ENCODE results near the gene PRG2.

The PRG2 gene

DNA sequence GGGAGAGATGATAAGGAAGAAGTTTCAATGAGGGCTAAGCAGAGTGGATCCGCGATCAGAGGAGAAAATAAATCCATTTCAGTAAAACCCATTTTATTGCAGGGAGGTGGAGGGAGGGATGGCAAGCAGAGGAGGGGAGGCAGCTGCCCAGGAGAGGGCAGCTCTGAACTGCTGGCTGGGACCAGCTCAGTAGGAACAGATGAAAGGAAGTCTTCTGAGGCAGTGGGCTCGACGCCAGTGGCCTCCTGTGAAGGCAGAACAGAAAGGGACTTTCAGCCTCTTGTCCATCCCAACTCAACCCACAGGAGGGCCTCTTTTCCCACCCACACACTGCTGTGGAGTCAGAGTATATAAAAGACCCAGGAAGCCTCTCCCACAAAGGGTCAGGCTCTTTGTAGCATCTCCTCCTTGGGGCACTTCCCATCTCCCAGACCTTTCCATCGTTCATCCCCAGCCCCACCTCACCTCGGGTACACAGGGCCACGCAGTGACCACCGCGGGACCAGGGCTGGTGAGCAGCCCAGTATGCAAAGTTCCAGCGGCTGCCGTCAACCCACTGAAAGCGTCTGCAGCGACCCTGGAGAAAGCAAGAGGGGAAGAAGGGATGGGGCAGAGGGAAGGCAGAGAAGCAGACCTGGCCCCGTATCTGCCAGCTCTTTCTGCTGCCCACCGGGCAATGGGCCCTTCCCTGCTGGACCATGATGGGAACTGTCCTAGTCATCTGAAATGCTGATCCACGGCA is 3.0 kb downstream of the PRG2 start:
- Histone ChIP-seq H3K27me3 (no peaks in the 10 kb centered on the region), H3K4me2 (no peak overlapping the region), H3K4me3 (no peak overlapping the region), H3K27ac (no peak overlapping the region), H3K9me3 (no peaks in the 10 kb centered on the region), H3K36me3 (0 out of 2 replicates have a peak, but pooled peaks cover 5% of the 10 kb centered on the region), H3K9ac (no peak overlapping the region), H4K20me1 (no peaks in the 10 kb centered on the region), H3K4me1 (no peaks in the 10 kb centered on the region)
- no peak for TF ChIP-seq Cebpa-rat (IDR thresholded peaks at IDR 0.05)

DNA sequence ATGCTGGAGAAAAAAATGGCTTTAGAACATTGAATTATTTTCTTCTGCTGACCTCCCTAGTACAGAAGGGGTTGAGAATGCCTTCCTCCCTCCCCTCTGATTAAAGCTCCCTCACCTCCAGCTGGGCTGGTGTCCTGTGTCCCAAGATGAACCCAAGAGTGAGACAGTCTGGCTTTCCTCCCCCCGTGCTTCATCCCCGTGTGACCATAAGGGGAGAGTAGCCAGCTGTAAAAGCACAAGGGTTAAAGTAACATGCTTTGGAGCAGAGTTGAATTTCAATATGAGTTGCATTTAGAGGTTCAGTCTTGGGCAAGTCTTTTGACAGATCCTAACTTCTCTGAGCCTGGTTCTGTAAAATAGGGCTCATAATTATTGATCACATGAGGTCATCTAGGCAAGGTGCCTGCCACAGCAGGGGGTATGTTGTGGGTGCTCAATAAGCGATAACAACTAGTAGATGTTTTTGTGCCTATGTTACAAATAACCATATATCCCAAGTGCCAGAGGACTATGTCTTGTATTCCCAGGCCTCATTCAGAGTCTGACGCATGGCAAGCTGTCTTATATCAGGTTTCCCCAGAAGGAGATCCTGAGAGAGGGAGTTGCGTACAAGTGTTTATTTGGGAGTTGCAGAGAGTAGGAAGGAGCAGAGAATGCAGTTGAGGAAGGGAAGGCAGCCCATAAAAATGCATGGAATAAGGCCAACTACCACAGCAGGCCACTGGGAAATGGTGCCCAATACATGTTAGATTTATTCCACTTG is 4.1 kb downstream of the PRG2 start:
- Histone ChIP-seq H3K36me3 (no peaks in the 10 kb centered on the region), H3K9ac (no peak overlapping the region), H3K4me1 (no peaks in the 10 kb centered on the region), H3K27ac (no peak overlapping the region), H3K27me3 (no peaks in the 10 kb centered on the region), H3K4me3 (no peak overlapping the region), H3K9me3 (no peaks in the 10 kb centered on the region), H4K20me1 (no peaks in the 10 kb centered on the region), H3K4me2 (no peak overlapping the region)
- no peak for TF ChIP-seq Cebpa-rat (IDR thresholded peaks at IDR 0.05)

DNA sequence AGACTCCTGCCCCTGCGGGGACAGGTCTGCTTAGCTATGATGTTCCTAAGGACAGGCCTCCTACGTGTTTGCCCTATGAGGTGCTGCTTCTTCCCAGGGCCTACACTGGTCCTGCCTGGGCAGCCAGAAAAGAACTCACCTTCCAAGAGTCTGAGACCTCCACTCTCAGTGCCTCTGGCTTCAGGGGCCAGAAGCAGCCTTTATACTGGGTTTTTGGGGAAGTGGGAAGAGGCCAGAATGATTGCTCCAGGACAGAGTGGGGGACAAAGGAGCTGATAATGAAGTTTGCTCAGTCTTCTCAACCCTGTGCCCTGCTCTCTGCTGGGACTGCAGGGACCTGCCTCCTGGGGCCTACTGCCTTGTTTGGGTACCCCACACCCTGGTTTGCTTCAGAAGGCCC is 9.5 kb downstream of the PRG2 start, which contains the start of gene PRG3:
PRG3 (minus strand) TSS at position 176 of the 400 bp plus-strand sequence. CDS start 442 bp downstream, outside the sequence.
- H3K27ac ChIP-seq, result no peak within 1 kb of the TSS
- no peaks in the 10 kb centered on the region for H3K27me3 ChIP-seq
- H3K36me3 ChIP-seq, result no peaks in the 10 kb centered on the region
- H3K4me3 ChIP-seq, result no peak within 1 kb of the TSS
- no peak within 1 kb of the TSS for H3K4me2 ChIP-seq
- H3K4me1 ChIP-seq, result no peaks in the 10 kb centered on the region
- H3K9me3 ChIP-seq, result no peaks in the 10 kb centered on the region
- H3K9ac ChIP-seq, result no peak within 1 kb of the TSS
- H4K20me1 ChIP-seq, result no peaks in the 10 kb centered on the region
- no peak for TF ChIP-seq Cebpa-rat (IDR thresholded peaks at IDR 0.05)

DNA sequence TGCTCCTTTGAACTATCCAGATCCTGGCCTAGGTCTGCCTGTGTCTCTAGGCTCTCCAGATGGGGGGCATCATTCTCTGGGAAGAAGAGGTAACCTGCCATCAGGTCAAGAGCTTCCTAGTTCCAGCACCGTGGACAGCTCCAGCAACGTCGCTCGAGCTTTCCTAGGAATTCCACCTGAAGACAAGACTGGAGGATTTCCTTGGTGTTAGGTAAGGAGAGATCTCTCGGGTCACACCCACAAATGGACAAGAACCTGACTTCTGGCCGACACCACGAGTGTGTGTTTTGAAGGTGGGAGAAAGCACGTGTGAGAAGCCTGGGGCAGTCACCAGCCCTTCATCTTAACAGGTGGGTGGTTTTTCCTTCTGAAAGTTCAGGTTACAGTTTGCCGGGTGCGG is 10.7 kb downstream of the PRG2 start:
- Histone ChIP-seq H3K27me3 (no peaks in the 10 kb centered on the region), H3K4me3 (no peak overlapping the region), H3K36me3 (no peaks in the 10 kb centered on the region), H3K4me1 (peaks cover 12% of the 10 kb centered on the region), H3K4me2 (no peak overlapping the region), H4K20me1 (no peaks in the 10 kb centered on the region), H3K9ac (no peak overlapping the region), H3K9me3 (no peaks in the 10 kb centered on the region), H3K27ac (no peak overlapping the region)
- TF ChIP-seq Cebpa-rat (IDR thresholded peaks at IDR 0.05), result no peak

DNA sequence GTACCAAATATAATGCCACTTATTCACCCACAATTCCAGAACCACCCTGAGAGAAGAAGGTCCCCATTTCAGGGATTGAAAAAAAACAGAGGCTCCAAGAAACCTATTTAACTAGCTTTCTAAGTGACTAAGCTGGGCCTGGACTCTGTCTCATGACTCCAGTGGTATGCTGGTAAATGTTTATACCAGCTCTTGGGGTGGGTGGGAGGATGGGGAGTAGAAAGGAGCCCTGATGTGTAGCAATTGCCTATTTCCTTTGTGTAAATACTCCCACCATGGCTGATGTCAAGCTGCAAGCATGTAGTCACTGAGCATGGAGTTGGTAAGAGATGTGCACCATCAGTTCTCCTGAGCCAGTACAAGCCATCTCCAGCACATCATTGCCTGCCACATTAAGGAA is 12.3 kb downstream of the PRG2 start:
- Histone ChIP-seq H3K4me1 (peaks cover 17% of the 10 kb centered on the region), H3K4me2 (no peak overlapping the region), H3K36me3 (no peaks in the 10 kb centered on the region), H3K27ac (no peak overlapping the region), H3K4me3 (no peak overlapping the region), H3K9ac (no peak overlapping the region), H3K9me3 (no peaks in the 10 kb centered on the region), H4K20me1 (no peaks in the 10 kb centered on the region), H3K27me3 (no peaks in the 10 kb centered on the region)
- no peak for TF ChIP-seq Cebpa-rat (IDR thresholded peaks at IDR 0.05)

DNA sequence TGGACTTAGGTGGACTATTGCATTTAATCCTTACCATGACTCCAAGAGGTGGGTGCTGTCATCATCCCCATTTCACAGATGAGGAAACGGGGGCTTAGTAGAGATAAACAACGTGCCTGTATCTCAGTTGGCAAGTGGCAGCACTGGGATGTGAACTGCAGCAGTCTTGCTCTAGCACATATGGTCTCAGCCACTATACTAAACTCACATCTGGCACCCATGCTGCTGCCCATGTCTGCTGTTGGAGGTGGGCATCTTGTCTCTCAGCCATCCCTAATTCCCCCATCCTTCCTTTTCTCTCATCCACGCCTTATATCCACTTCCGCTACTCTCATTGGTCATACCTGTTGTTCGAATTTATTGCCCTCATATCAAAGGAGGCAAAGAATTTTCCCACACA is 13.3 kb downstream of the PRG2 start:
- no peaks in the 10 kb centered on the region for H4K20me1 ChIP-seq
- TF ChIP-seq Cebpa-rat (IDR thresholded peaks at IDR 0.05), result no peak
- H3K4me1 ChIP-seq, result peaks cover 17% of the 10 kb centered on the region
- H3K4me2 ChIP-seq, result no peak overlapping the region
- H3K36me3 ChIP-seq, result no peaks in the 10 kb centered on the region
- H3K27ac ChIP-seq, result no peak overlapping the region
- no peaks in the 10 kb centered on the region for H3K9me3 ChIP-seq
- no peak overlapping the region for H3K9ac ChIP-seq
- no peak overlapping the region for H3K4me3 ChIP-seq
- H3K27me3 ChIP-seq, result no peaks in the 10 kb centered on the region

DNA sequence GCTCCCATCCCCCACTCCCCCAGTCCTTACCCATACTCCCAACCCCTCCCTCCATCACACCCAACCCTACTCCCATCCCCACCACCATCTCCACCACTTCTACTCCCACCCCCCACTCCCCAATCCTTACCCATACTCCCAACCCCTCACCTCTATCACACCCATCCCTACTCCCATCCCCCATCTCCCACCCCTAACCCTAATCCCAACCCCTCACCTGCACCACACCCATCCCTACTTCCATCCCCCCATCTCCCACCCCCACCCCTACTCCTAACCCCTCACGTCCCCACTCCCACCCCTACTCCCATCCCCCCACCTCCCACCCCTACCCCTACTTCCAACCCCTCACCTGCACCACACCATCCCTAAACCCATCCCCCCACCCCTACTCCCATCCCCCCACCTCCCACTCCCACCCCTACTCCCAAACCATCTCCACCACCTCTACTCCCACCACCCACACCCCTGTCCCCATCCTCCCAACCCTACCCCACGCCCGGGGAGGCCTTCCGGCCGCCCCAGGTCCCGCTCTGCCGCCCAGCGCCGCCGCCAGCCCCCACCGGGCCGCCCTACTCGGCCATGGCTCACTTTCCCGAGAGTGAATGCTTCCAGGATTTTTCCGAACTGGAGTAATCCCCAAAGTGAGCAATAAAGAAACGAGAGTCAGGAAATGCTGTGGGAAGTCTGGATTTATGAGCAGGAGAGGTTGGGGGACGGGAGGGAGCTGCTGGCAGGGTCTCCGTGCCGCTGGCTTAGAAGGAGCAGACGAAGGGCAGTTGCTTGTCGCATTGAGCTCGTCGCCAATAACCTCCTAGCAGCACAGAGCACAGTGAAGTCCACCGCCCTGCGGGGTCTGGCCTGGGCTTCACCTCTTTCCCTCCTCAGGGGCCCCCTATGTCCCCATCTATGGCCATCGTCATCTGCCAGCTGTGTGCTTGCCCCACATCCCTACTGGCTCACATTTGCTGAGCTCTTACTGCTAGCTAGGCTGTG is 14.1 kb downstream of the PRG2 start:
- Histone ChIP-seq H3K36me3 (no peaks in the 10 kb centered on the region), H3K4me2 (peak overlapping the region; percentile 81; the same call in 1 of the 2 replicates), H3K4me3 (no peak overlapping the region), H3K27me3 (no peaks in the 10 kb centered on the region), H3K9ac (no peak overlapping the region), H3K4me1 (peaks cover 17% of the 10 kb centered on the region), H4K20me1 (no peaks in the 10 kb centered on the region), H3K27ac (no peak overlapping the region), H3K9me3 (no peaks in the 10 kb centered on the region)
- TF ChIP-seq Cebpa-rat (IDR thresholded peaks at IDR 0.05), result no peak

DNA sequence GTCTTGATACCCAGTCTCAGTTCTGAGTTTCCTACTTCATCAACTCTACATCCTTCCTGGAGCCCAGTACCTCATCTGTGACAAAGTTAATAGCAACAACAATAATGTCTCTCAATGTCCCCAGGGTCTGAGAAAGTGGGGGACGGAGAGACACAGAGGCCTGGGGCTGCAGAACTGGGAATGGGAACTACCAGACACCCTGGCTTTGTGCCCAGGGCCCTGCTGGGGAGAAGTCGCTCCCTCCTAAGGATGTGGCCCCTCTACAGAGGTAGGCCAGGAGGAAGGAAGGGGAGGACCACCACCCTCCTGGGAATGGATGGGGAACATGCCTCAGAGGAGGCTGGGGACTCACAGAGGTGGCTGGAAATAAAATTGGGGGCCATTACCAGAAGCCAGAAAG is 15.0 kb downstream of the PRG2 start:
- H3K9ac ChIP-seq, result peak overlapping the region; percentile 18; the same call in 1 of the 2 replicates
- H3K27me3 ChIP-seq, result no peaks in the 10 kb centered on the region
- H3K36me3 ChIP-seq, result no peaks in the 10 kb centered on the region
- peak overlapping the region; percentile 81 for H3K4me2 ChIP-seq
- H3K4me3 ChIP-seq, result no peak overlapping the region
- TF ChIP-seq Cebpa-rat (IDR thresholded peaks at IDR 0.05), result no peak
- H3K9me3 ChIP-seq, result no peaks in the 10 kb centered on the region
- no peaks in the 10 kb centered on the region for H4K20me1 ChIP-seq
- 0 out of 2 replicates have a peak overlapping the region, but pooled peaks have one; percentile 30 for H3K27ac ChIP-seq
- peaks cover 24% of the 10 kb centered on the region for H3K4me1 ChIP-seq

DNA sequence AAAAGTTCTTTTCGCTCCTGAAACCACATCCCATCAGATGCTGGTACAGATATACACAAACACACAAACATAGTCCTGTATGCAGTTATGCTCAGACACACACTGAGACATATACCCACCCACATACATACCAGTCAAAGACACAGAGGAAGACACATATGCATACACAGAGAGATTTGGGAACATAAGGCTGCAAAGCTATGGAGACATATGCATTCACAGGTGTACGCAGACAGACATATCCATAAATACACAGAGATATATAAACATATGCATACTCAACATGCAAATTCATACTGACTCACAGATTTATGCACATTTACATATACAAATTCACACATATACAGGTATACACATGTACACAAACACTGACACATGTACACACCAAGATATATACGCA is 15.5 kb downstream of the PRG2 start:
- H3K9ac ChIP-seq, result peak overlapping the region; percentile 18; the same call in 1 of the 2 replicates
- H3K27ac ChIP-seq, result no peak overlapping the region
- no peaks in the 10 kb centered on the region for H4K20me1 ChIP-seq
- H3K27me3 ChIP-seq, result no peaks in the 10 kb centered on the region
- no peak overlapping the region for H3K4me3 ChIP-seq
- H3K36me3 ChIP-seq, result no peaks in the 10 kb centered on the region
- H3K9me3 ChIP-seq, result no peaks in the 10 kb centered on the region
- H3K4me2 ChIP-seq, result peak overlapping the region; percentile 81
- TF ChIP-seq Cebpa-rat (IDR thresholded peaks at IDR 0.05), result no peak
- H3K4me1 ChIP-seq, result peaks cover 24% of the 10 kb centered on the region

All from BLaER1 (cell line).